GM19025 (cell line): ENCODE measurements around the gene COL4A2.
A peak's percentile ranks its signal among the peaks of the same experiment; 100 is the strongest.

Experiments used
- ATAC-seq: cut with Tn5 transposase; IDR thresholded peaks from one replicate; pipeline ENCODE4 v1.9.1; 2021; ENCODE audit warnings: mild to moderate bottlenecking, low read depth, moderate library complexity; ENCODE audit not compliant: unreplicated experiment

COL4A2 gene

GRCh38 chr13:110464556-110465333 is 157.7 kb downstream of the COL4A2 start:
- ATAC-seq: no peak

DNA sequence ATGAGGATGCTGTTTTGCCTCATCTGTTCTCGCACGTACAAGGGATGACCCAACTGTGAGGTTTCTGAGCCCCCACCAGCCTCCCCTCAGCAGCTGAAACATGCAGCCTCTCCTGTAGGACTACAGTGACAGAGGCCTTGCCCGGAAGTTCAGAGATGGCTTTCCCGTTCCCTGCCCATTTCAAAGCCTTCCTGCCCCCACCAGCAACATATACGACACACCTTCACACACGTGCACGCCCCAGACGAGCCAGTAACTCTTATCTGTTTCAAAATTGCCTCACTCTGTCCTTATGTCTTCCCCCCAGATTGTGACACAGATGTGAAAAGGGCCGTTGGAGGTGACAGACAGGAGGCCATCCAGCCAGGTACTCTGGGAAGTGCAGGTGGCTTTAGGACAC is 158.6 kb downstream of the COL4A2 start:
- ATAC-seq: no peak

GRCh38 chr13:110466266-110466915 is 159.3 kb downstream of the COL4A2 start:
- ATAC-seq: no peak

- no peak for ATAC-seq
Observed at GRCh38 chr13:110467516-110468110, 160.5 kb downstream of the COL4A2 start.

DNA sequence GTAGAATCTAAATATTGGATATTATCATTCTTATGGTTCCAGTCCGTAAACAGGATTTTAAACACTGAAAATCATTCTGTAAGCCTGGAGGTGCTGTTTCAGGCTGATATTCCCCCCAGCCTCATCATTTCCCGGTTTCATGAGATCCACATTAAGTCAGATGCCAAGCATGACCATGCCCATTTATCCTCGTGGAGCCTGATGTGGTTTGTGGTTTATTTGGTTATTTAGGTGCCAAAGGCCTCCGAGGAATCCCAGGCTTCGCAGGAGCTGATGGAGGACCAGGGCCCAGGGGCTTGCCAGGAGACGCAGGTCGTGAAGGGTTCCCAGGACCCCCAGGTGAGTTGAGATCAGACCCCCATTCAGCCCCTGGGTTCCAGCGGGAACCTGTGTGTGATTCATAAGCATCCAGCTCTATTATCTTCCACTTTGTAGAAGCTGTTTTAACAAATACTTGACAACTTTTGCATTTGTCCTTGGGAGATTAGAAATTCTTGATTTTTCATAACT is 162.0 kb downstream of the COL4A2 start:
- no peak for ATAC-seq

DNA sequence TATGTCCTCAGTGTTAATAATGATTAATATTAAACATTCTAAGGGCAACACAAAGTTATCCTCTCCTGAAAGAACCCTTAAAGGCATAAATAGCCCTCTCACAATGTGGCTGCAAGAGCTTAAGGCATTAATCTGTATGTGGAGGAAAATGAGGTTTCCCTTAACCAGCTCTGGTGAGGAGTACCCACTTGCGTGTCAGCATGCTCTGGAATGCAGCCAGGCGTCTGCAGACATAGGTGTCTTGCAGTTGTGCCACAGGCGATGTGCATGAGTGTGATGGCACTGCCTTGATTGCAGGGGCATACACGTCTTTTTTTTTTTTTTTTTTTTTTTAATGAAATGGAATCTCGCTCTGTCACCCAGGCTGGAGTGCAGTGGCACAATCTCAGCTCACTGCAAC is 162.5 kb downstream of the COL4A2 start:
- no peak for ATAC-seq

- ATAC-seq: no peak
Observed at GRCh38 chr13:110470272-110471009, 163.4 kb downstream of the COL4A2 start.

DNA sequence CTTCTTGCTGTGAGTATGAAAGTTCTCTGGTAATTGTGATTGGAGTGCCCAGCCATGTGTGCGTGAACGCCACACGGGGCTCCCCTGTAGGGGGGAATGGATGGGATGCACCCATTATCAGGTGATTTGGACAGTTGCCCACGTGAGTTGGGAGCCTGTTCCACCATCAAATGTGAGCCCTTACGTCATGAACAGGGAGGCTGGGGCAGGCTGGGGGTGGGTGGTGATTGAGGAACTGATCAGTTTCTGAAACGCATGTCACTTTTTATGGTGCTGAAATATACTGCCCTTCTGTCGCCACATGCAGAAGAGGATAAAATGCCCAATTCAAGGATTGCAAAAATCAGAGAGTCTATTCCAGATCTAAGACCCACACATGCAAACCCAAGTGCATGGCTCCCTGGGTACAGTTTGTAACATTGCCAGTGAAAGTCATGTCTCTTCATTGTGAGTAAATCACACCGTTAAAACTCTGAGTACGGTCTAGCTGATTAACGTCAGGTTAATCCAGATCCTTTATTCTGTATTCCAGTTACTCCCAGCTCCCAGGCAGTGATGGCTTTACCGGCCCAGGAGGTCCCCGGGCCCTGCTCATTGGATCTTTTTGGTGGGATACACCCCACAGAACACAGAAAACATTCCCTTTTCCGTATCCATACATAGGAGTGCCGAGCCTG is 164.2 kb downstream of the COL4A2 start:
- ATAC-seq: peak; percentile 19

GRCh38 chr13:110471833-110472162 is 164.7 kb downstream of the COL4A2 start:
- peak; percentile 98 for ATAC-seq

- no peak for ATAC-seq
Observed at GRCh38 chr13:110472904-110473563, 165.9 kb downstream of the COL4A2 start.

- no peak for ATAC-seq
Observed at GRCh38 chr13:110474713-110475112, 167.6 kb downstream of the COL4A2 start.

- ATAC-seq: no peak
Observed at GRCh38 chr13:110475117-110475516, 168.0 kb downstream of the COL4A2 start.

GRCh38 chr13:110475550-110476219 is 168.6 kb downstream of the COL4A2 start:
- no peak for ATAC-seq

- no peak for ATAC-seq
Observed at GRCh38 chr13:110476220-110476617, 169.1 kb downstream of the COL4A2 start.

GRCh38 chr13:110477706-110478245 is 170.7 kb downstream of the COL4A2 start:
- ATAC-seq: no peak

DNA sequence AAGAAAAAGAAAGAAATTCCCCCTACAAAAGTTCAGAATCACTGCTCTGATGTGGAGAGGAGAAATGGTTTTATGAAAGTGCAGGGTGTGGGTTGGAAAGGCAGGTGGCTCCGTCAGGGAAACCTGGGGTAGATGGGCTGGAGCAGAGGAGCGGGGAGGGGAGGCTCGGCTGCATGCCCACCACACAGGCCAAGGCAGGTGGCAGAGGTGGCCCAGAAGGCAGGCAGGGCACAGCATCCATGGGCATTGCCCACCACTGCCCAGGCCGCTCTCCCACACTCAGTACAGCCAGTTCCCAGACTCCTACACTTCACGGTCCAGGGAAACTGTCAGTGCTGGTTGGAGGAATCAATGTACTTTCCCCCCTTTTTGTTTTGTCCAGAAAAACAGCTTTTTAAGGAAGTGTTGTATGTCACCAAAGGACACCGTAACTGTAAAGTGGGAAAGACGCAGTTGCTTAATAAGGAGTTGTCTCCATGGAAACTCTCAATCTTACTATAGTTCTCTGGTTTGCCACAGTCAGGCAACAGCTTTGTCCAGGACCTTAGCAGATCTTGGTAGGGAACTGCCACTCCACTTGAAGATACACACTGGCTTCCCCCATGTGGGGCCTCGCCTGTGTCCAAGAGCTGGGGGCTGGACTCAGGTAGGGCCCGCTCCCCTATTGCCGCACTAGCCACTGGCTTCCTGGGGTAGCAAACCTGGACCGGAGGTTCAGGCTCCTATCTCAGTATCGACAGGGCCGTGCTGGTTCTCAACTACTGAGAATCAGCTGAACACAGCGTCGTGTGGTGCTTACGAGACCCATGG is 171.5 kb downstream of the COL4A2 start:
- ATAC-seq: no peak

GRCh38 chr13:110479215-110479545 is 172.1 kb downstream of the COL4A2 start:
- no peak for ATAC-seq

DNA sequence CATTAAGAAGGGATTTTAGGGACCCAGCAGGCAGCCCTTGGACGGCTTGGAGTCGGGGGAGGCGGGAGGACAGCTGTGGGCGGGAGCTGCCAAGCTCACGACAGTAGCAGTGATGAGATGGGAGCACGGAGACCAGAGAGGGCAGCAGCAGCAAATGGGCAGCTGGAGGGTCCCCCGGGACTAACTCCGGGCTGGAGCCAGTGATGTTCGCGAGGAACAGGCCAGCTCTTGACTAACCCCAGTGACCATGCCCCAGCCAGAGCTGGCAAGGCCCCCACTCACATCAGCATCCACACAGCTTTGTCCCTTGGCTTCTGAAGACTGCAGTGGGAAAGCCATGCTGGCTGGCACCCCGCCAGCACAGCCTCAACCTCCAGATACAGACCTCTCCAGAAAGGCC is 172.6 kb downstream of the COL4A2 start:
- ATAC-seq: no peak
